ENCODE data around the gene JAKMIP1.

DNA sequence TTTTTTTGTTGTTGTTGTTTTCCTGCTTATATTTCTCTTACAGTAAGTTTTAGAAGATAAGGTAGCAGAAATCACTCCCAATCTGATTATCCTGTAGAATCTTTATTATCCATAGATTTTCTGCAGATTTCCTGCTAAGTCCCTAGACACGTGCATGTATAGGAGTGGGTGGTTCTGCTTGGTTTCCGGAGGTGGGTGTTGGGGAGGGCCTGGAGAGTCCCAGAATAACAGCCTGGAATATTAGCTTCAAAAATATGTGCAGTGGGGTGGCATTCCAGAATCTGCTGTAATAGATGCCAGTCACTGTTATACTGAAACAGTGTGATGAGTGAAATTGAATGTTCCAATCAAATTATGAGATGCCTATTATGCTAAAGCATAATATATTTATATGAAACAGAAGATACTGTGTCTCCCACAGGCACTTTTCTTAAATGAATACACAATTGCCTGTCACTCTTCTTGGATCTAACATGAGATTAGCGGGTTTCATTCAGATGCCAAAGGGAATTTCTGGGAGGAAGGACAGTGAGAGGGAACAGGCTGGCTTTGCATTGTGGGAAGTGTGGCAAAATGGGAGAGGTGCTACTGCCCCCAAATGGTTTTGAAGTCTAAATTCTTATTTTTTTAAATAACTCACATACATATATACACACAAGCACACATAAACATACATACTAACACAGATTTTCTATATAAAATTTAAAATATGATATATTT is 219.8 kb downstream of the JAKMIP1 start:
- TF ChIP-seq, protein P1, sequence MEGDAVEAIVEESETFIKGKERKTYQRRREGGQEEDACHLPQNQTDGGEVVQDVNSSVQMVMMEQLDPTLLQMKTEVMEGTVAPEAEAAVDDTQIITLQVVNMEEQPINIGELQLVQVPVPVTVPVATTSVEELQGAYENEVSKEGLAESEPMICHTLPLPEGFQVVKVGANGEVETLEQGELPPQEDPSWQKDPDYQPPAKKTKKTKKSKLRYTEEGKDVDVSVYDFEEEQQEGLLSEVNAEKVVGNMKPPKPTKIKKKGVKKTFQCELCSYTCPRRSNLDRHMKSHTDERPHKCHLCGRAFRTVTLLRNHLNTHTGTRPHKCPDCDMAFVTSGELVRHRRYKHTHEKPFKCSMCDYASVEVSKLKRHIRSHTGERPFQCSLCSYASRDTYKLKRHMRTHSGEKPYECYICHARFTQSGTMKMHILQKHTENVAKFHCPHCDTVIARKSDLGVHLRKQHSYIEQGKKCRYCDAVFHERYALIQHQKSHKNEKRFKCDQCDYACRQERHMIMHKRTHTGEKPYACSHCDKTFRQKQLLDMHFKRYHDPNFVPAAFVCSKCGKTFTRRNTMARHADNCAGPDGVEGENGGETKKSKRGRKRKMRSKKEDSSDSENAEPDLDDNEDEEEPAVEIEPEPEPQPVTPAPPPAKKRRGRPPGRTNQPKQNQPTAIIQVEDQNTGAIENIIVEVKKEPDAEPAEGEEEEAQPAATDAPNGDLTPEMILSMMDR (conservative IDR thresholded peaks at IDR 0.05; ENCODE audit: low read length), result no peak; the same call in 1 of the 2 replicates
- no peak for TF ChIP-seq EZH2phosphoT487 (IDR thresholded peaks at IDR 0.05; ENCODE audit: borderline replicate concordance)

Data from Loucy (cell line).